Frontal cortex (tissue), 1 donor: ENCODE results near the gene AP1S1. TPM values are rescaled to one million over a fixed set of nuclear protein-coding genes. Genes with fewer than 3 reads are reported as not detected.

ENCODE experiments used
- small RNA-seq: library from RNA; depleted of rRNA; stranded (forward); fragments of <200 nt; gene quantifications from one replicate; pipeline ENCODE3, GENCODE V24; 2014
- total RNA-seq: library from RNA; depleted of rRNA; stranded (reverse); fragments of >200 nt; gene quantifications from one replicate; pipeline ENCODE4 v1.2.3, GENCODE V29; 2014

Gene AP1S1
- total RNA-seq, 1 donor from 2014 or later = 139 TPM

Small RNA genes within 50 kb of the gene (small RNA-seq; reads per million reads assigned to genes)
- not detected for gene MIR4653

Other genes starting within 250 kb of the AP1S1 start
- under 0.01 TPM for gene MUC3A, start 204.9 kb upstream of the AP1S1 start, total RNA-seq
- gene MUC12, start 184.9 kb upstream of the AP1S1 start, total RNA-seq = 0.41 TPM
- not detected for gene MUC17, start 134.4 kb upstream of the AP1S1 start, total RNA-seq
- gene TRIM56, start 69.0 kb upstream of the AP1S1 start, total RNA-seq = 0.82 TPM
- under 0.01 TPM for gene SERPINE1, start 27.4 kb upstream of the AP1S1 start, total RNA-seq
- gene VGF, start 11.1 kb downstream of the AP1S1 start, total RNA-seq = 7.7 TPM
- 0.82 TPM for gene NAT16, start 25.8 kb downstream of the AP1S1 start, total RNA-seq
- gene MOGAT3, start 46.6 kb downstream of the AP1S1 start, total RNA-seq = not detected
- 8.2 TPM for gene PLOD3, start 63.1 kb downstream of the AP1S1 start, total RNA-seq
- gene ZNHIT1, start 63.7 kb downstream of the AP1S1 start, total RNA-seq = 46.1 TPM
- gene CLDN15, start 83.3 kb downstream of the AP1S1 start, total RNA-seq = 2.9 TPM
- 58.7 TPM for gene FIS1, start 90.6 kb downstream of the AP1S1 start, total RNA-seq
- gene IFT22, start 167.3 kb downstream of the AP1S1 start, total RNA-seq = 33.8 TPM
- 14.3 TPM for gene COL26A1, start 208.4 kb downstream of the AP1S1 start, total RNA-seq